Mucosa of gallbladder (tissue), 1 donor: ENCODE data around the gene DVL2. TPM values are rescaled to one million over a fixed set of nuclear protein-coding genes. Genes with fewer than 3 reads are reported as not detected.

Experiments used
- DNase-seq: peaks from one replicate; pipeline ENCODE4 v3.0.0-alpha.2; 2020; ENCODE audit warnings: low spot score
- total RNA-seq: library from RNA; stranded (reverse); gene quantifications from one replicate; pipeline ENCODE4 v1.2.1, GENCODE V29; 2021
- donor health status: DM: no; HTN: no; CAD: no.

DVL2 gene
- total RNA-seq: 60.9 TPM

DNA sequence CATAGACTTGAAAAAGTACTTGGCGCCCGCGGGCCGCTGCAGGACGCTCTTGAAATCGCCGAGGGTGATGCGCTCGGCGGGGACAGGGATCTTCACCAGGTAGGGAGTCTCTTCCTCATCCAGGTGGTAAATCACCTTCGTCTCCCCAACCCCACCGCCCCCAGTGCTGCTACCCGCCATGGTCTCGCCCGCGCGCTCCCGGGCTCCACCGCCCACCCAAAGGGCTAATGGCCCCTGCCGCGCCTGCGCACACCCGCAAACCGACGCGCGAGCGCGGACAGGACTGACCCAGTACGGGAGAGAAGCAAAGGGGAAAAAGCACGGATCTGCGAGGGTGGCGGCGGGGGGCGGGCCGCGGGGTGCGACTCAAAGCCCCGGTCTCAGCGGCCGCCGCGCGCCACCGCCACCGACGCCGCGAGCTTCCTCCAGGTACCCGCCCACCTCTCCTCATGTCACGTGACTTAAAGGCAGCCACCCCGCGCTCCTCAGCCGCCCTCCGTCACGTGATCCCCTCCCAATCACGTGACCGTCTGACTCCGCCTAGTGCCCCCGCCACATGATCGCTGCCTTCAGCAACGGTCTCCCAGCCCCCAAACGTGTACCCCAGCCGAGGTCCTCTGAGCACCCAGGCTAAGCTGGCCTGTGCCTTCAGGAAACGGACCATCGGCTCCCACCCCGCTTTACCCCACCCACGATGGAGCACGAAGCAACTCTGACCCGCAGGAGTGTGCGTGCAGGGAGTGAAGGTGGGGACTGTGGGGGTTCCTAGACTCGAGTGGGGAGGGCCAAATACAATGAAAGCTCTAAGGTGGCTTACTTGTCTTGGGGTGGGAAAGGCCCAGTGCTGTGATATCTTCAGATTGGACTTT is at the start of gene DVL2:
Gene DVL2 (minus strand): TSS at position 435 of the 869 bp plus-strand sequence. CDS start 255 bp downstream, at position 180.
- DNase-seq: peak; percentile 97

DNA sequence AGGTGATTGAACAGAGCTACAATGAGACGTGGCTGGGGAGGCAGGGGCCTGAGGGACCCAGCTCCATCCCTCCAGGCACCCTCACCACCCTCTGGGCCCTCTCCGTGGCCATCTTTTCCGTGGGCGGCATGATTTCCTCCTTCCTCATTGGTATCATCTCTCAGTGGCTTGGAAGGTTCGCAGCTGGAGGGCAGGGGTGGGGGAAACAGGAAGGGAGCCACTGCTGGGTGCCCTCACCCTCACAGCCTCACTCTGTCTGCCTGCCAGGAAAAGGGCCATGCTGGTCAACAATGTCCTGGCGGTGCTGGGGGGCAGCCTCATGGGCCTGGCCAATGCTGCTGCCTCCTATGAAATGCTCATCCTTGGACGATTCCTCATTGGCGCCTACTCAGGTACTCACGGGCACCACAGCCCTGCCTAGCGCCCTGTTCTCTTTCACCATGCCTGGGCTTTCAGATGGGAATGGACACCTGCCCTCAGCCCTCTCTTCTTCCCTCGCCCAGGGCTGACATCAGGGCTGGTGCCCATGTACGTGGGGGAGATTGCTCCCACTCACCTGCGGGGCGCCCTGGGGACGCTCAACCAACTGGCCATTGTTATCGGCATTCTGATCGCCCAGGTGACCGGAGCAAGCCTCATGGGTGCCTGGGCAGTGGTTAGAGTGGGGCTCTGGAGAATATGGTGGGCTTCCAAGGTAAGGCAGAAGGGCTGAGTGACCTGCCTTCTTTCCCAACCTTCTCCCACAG is 49.3 kb upstream of the DVL2 start:
- DNase-seq: no peak

DNA sequence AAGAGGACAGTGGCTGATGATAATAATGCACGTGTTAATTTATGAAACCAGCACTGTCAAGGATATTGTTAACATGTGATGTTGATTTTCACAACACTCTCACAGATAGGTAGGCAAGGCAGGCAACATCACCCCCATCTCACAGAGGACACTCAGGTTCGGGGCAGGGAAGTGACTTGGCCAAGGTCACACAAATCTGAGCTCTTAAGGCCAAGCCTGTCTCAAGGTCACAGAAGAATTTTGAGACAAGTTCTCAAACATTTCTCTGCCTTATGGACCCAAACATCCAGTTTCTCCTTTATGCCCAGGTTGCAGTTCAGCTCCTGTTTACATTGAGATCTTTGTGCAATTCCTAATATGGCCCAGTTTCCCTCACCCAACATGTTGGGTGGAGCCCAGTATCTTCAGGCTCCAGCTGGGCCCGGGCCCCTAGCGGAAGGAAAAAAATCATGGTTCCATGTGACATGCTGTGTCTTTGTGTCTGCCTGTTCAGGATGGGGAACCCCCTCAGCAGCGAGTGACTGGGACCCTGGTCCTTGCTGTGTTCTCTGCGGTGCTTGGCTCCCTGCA is 48.5 kb upstream of the DVL2 start:
- DNase-seq: no peak

DNA sequence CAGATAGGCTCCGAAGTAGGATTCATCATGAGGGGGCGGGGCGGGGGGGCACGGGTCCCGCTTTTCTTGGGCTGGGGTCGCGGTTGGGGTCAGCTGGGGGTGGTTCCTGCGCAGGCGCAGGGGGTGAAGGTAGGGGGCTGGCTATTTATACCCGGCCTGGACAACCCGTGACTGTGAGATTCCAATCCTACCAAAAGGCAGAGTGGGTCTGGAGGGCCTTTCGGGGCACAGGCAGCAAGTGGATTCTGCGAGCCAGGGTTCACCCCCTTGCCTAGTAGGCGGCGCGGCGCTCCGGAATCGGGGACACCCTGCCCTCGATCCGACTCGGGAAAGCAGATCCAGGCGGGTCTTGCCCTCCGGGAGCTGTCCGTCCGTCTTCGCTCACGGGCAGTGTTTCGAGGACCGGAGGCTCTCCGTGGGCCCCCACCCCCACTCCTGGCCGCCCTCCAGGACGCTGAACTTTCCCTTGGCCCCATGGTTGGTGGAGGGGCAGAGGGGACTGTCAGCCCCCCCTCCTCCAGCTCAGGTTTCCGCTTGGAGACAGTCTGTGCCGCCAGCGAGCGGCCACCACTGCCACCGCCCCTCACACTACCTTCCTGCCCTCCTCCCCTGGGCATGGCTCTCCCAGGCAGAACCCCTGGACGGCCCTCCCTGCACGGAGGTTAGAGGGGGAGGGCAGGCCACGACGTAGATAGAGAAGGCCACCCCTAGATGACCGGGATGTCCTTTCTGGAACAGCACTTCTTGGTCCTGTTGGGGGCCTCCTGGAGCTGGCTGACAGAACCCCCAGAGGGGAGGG is 47.8 kb upstream of the DVL2 start:
- no peak for DNase-seq

DNA sequence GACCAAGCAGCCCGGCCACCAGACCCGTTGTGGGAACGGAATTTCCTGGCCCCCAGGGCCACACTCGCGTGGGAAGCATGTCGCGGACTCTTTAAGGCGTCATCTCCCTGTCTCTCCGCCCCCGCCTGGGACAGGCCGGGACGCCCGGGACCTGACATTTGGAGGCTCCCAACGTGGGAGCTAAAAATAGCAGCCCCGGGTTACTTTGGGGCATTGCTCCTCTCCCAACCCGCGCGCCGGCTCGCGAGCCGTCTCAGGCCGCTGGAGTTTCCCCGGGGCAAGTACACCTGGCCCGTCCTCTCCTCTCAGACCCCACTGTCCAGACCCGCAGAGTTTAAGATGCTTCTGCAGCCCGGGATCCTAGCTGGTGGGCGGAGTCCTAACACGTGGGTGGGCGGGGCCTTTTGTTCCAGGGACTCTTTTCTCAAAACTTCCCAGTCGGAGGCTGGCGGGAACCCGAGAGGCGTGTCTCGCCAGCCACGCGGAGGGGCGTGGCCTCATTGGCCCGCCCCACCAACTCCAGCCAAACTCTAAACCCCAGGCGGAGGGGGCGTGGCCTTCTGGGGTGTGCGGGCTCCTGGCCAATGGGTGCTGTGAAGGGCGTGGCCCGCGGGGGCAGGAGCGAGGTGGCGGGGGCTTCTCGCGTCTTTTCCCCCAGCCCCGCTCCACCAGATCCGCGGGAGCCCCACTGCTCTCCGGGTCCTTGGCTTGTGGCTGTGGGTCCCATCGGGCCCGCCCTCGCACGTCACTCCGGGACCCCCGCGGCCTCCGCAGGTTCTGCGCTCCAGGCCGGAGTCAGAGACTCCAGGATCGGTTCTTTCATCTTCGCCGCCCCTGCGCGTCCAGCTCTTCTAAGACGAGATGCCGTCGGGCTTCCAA is 47.0 kb upstream of the DVL2 start, which contains the start of gene SLC2A4:
Gene SLC2A4 (plus strand): TSS at position 645 of the 879 bp plus-strand sequence. CDS start 217 bp downstream, at position 862.
- DNase-seq: peak; percentile 93

DNA sequence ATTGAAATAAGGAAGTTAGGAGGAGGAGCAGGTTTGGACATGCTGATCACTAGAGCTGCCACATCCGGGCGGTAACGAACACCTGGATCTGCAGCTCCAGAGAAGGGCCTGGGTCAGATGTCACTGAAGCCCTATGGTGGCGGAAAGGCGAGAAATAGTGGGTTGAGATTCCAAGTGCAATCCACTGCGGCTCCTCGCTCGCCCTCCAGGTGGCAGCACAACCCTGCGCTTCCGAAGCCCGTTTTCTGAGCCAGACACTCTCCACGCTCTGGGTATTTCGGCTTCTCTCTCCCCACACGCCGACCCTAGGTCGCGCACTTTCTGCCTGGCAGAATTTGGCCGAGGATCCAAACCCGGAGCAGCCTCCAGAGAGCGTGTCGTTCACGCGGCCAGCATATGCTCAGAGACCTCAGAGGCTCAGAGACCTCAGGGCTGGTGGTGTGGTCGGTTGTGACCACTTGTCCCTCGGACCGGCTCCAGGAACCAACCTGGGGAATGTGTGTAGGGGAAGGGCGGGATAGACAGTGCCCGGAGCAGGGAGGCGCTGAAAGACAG is 46.3 kb upstream of the DVL2 start:
- DNase-seq: peak; percentile 87

DNA sequence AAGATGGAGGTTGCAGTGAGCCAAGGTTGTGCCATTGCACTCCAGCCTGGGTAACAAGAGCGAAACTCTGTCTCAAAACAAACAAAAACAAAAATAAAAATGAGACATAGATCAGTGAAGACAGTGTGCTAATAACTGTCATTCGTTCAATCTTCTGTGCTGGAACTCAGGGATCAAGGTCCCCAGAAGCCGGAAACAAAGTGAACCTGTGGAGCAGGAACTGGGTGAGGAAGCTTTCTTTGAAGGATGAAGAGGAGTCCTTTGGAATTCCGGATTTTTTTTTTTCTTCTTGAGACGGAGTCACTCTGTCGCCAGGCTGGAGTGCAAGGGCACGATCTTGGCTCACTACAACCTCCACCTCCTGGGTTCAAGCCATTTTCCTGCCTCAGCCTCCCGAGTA is 45.1 kb upstream of the DVL2 start:
- DNase-seq: no peak

DNA sequence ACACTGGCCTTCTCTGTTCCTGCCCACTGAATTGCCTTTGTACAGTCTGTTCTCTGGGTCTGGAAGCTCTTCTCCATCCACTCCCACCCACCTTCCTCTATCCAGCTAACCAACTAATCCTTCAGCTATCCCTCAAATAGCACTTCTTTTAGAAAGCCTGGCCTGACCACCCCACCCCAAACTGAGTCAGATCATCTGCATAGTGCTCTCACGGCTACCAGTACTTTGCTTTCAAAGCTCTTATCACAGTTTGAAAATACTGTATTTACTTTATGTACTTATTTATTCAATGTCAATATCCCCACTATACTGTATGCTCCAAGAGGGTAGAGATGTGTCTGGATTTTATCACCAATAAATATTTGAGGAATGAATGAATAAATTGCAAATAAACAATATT is 32.5 kb upstream of the DVL2 start:
- DNase-seq: no peak

DNA sequence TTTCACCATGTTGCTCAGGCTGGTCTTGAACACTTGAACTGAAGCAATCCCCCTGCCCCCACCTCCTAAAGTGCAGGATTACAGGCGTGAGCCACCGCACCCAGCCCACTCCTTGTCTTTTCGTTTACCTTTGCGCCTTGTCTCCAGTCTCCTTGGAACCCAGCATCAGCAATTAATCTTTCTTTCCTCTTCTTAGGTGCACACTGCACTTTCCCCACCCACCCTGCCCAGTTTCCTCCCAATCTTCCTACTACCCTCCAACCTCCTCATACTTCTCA is 29.4 kb upstream of the DVL2 start:
- no peak for DNase-seq

DNA sequence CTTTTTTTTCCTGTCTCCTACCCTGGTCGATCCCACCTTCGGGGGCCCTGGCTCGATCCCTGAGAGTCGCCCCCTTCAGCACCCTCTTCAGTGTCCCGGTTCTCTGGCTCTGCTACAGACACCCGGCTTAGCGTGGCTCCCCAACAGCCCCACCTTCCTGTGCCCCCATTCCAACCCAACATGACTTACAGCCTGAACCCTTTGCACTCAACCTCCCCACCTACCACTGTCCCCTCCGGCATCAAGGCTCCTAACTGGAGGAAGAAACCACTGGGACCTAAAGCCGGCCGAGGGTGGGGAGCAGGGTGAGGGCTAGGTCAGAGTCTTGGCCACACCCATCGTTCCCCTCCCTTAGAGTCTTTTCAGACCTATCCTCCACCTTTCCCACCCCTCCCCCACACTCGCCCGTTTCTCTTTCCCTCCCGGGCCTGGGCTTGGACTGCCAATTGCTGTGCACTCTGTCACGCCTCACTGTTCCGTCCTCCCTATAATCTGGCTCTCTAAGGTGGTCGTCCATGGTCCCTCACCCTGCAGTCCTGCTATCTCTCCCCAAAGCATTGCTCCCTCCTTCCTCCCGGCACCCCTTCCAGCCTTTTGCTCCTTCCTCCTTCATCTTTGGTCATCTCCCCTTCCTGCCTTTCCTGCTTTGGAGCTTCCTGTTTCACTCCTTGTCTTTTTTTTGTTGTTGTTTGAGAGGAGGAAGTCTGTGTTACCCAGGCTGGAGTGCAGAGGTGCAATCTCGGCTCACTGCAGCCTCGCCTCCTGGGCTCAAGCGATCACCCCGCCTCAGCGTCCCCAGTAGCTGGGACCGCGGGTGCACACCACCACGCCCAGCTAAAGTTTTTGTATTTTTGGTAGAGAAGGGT is 28.9 kb upstream of the DVL2 start:
- DNase-seq: peak; percentile 57

DNA sequence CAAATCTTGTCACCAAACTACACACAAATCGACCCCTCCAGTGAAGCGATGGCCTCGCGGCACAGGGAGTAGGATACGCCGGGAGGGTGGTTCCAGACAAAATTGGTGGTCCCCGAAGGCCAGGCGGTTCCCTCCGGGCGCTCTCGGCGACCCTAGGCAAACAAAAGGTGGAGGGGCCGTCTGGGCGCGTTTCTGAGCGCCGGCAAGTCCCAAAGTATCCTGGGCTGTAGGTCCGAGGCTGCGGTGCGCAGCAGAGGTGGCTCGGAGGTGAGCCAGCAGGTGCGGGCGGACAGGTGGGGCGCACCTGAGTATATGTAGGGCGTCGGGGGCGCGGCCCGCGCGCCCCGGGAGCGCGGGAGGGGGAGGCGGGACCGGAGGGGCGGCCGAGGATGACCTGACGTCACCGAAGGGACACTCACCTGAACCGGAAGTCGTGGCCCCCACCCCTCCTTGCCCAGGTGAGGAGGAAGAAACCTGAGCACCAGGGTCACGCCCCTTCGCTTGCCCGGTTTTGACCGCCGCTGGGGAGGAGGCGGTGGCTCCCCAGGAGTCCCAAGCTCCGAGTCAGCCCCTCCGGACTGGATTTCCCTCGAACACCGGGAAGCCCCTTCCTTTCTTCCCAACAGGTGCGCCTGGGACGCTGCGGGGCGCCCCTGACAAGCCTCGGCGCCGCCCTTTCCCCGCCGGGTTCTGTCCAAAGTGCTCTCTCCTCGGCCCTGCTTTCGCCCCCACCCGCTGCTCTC is 28.0 kb upstream of the DVL2 start, which contains the start of gene CLDN7:
Gene CLDN7 (minus strand): TSS at position 287 of the 743 bp plus-strand sequence. CDS start 435 bp downstream, outside the sequence.
- DNase-seq: peak; percentile 84

DNA sequence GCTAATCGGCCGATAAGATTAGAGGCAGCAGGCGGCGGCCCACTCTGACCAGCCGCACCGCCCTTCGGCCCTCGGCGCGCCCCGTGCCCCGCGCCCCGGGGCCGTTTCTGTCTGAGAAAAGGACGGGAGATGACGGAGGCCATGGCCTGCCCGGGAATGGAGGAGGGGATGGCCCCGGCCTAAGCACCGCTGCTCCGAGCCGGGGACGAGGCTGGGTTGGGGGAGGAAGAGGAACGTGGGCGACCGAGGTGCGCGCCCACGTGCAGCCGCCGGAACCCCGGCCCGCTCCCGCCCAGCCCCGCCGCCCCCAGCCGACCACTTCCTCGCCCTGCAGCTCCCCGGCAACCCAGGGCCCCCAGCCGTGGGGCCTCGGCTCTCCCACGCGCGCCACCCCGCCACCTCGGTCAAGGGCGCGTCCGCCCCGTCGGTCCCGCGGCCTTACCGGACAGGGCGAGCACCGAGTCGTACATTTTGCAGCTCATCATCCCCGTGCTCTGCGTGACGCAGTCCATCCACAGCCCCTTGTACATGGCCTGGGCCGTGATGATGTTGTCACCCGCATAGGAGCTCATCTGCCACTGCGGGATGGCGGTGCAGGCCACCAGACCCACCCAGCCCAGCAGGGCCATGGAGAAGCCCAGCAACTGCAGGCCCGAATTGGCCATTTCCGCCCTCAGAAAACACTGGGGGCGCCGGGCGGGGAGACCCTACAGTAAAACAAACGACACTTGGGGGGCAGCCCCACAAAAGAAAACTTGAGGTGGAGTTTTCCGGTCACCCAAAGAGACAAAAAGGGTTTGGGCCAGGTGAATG is 27.3 kb upstream of the DVL2 start:
- no peak for DNase-seq

DNA sequence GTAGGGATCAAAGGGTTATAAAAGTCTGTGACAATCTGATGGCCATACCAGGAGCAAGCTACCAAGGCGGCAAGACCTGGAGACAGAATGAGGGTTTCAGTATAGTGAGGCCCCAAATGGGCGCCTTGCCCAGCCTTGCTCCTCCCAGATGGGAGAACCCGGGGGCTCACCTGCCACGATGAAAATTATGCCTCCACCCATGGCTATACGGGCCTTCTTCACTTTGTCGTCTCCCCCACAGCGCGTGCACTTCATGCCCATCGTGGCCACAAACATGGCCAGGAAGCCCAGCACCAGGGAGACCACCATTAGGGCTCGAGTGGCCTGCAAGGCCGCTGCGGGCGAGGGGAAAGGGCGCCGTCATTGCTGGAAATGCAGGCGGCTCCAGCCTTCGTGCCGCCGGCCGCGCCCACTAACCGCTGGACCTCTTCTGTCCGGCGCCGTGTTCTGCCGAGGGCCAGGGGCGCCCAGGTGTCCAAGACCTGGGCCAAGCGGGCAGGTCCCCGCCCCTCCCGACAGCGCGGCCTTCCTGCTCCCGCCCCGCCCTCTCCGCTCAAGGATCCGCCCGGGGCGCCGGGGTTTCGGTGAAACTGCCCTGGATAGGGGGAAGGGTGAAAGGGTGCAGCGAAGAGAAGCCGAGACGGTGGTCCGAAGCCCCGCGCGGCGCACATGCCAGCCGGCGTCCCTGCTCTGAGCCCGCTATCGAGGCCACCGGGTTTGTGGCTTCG is 26.5 kb upstream of the DVL2 start:
- DNase-seq: no peak

DNA sequence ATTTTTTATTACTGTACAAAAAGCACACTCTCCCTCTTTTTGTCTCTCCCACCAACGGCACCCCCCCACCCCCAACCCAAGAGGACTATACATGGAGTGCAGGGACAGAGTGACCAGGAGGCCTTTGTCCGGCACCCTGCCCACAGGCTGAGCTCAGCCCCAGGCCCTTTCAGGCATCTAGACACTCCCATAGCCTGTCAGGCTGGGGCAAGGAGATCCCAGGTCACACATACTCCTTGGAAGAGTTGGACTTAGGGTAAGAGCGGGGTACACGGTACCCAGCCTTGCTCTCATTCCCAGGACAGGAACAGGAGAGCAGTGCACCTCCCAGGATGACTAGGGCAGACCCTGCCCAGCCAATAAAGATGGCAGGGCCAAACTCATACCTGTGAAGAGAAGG is 25.8 kb upstream of the DVL2 start:
- no peak for DNase-seq

DNA sequence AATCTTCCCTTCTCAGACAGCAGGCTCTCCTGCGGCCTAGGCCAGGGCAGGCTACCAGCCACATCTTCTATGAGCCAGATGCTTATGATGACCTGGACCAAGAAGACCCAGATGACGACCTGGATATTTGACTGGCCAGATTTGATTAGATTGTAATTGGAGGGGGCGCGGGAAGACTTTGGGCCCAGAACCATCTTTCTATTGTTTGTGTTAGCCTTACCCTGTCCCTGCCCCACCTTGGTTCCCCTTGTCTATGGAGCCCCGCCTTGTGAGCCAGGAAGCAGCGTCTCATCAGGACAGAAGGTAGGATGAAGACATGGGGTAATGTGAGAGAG is 25.2 kb upstream of the DVL2 start:
- DNase-seq: no peak

DNA sequence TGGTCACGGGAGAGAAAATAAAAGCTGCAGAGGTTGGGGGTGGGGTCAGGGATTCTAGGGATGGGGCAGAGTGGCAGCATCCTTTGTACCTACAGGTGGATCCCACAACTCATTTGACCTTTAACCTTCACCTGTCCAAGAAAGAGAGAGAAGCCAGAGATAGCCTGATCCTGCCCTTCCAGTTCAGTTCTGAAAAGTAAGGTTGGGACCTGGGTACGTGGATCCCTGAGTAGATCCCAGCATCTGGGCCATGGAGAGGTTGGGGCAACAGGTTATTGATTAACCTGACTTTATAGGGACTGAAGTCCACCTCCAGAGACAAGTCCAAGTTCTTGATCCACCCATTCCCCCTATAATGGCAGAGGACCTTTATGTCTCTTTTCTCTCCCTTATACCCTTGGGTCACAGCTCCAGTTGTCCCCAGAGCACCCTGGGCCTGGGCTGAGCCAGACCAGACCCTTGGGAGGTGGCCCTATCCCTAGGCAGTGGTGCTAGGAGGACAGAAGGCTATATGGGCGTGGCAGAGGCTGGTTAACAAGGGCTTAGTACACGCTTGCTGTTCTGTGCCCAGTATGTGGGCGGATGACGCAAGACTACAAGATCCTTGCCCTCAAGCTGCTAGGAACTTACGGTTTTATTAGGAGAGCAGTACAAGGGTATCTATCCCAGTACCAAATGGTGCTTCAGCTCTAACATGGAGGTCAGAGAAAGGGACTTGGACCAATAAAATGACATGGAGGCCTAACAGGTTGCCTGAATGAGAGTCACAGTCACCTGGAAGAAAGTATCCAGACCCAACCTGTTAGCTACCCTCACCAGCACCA is 24.6 kb upstream of the DVL2 start:
- DNase-seq: no peak
